ENCODE measurements around the gene MCF2.
"Not testable (repeated sequence)": the region's sequence is repeated elsewhere in the genome, so short reads cannot be mapped to it uniquely, and the experiment has no call there.

Gene MCF2, protein sequence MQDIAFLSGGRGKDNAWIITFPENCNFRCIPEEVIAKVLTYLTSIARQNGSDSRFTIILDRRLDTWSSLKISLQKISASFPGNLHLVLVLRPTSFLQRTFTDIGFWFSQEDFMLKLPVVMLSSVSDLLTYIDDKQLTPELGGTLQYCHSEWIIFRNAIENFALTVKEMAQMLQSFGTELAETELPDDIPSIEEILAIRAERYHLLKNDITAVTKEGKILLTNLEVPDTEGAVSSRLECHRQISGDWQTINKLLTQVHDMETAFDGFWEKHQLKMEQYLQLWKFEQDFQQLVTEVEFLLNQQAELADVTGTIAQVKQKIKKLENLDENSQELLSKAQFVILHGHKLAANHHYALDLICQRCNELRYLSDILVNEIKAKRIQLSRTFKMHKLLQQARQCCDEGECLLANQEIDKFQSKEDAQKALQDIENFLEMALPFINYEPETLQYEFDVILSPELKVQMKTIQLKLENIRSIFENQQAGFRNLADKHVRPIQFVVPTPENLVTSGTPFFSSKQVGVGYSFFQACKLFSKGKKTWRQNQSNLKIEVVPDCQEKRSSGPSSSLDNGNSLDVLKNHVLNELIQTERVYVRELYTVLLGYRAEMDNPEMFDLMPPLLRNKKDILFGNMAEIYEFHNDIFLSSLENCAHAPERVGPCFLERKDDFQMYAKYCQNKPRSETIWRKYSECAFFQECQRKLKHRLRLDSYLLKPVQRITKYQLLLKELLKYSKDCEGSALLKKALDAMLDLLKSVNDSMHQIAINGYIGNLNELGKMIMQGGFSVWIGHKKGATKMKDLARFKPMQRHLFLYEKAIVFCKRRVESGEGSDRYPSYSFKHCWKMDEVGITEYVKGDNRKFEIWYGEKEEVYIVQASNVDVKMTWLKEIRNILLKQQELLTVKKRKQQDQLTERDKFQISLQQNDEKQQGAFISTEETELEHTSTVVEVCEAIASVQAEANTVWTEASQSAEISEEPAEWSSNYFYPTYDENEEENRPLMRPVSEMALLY

GRCh38 chrX:139708067-139708466 is at the start of gene MCF2:
TSS of gene MCF2 (minus strand) at chrX:139708167. CDS start at chrX:139651744, 56,423 bp downstream.
- DNase-seq, result no peak

- DNase-seq, result no peak
Measured at GRCh38 chrX:139751053-139751452, 43.1 kb upstream of the MCF2 start.

GRCh38 chrX:139750390-139750789 is 42.4 kb upstream of the MCF2 start:
- DNase-seq, result no peak

GRCh38 chrX:139739138-139739537 is 31.2 kb upstream of the MCF2 start:
- peak; percentile 6 for DNase-seq

DNA sequence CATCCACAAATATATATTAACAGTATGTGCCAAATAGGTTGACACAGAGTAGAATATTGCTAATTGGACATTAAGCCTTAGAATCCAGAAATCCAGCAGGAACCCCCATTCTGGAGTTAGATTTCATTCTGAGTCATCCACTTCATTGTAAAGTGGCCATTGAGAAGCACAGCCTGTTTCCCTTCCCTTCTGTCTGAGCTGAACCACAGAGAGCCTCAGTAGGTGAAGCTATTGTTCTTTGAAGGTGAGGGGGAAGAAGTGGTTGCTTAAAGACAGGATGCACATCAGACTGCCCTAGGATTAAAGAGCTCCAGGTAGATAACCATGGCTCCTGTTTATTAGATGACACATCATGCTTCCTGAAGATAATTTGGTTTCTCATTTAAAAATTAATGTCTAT is 30.6 kb upstream of the MCF2 start:
- no peak for DNase-seq

GRCh38 chrX:139736151-139736550 is 28.2 kb upstream of the MCF2 start:
- DNase-seq, result no peak

DNA sequence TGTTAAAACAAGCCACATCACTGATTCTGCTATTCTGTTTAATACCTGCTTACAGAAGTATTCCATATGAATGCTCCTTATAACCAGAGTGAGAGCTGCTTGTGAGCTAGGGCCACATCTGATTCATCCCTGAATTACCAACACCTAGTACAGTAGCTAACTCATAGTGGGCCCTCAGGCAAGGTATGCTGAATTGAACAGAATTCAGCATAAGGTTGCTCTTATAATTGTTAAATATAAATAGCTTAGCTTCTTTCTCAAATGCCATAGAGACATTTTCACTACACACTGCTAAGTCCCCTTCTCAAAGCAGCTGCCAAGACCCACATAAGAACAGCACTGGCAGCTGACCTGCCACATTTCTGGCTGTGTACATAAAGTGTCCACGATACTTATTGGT is 27.0 kb upstream of the MCF2 start:
- no peak for DNase-seq

GRCh38 chrX:139725720-139726119 is 17.8 kb upstream of the MCF2 start:
- no peak for DNase-seq

DNA sequence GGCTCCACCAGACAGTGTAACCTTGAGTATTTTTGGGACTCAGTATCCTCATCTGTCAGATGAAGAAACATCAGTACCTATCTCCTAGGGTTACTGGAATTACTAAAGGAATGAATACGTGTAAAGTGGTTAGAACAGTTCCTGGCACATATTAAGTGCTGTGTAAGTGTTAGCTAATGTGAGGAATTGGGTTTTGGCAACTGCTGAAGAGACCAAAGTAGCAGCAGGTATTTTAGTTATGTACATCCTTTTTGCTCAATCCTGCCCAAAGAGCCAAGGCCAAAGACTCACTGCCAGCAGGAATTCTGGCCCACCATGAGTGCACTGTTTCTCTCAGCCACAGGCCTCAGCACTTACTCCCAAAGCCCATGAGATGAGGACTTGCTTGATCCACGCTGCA is 16.7 kb upstream of the MCF2 start:
- DNase-seq, result no peak

DNA sequence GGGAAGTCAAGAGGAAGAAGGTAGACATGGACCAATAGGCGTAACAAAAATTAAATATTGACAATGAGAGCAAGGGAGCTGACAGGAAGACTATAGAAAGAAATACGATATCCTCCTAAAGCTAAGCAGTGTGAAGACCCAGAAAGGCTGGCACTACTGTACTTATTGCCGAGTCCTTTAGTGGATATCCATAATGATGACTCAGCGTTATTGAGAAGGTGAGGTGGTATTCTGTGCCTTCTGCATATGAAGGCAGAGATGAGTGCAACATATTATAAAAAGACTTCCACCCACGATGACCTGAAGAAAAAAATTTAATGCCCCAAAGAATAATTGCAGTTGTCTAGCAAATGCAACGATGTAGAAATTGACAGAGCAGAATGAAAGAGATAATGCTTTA is 13.0 kb upstream of the MCF2 start:
- DNase-seq, result no peak

DNA sequence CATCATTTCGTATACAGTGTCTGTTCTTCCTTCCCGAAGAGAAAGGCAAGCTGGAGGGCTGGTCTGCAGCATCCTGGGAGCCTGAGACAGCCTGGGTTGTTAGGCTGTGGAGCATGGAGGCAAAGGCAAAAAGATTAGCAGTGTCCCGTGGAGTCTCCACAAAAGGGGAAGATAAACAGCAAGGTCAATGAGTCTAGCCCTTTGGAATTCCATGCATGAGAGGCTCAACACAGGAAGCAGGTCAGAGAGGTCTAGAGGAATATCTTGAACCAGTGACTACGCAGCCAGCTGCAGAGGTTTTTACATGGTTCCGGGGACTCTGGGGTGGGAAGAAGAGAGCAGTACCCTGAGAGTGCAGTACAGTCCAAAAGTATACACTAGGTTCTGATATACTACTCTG is 12.2 kb upstream of the MCF2 start:
- DNase-seq, result no peak

DNA sequence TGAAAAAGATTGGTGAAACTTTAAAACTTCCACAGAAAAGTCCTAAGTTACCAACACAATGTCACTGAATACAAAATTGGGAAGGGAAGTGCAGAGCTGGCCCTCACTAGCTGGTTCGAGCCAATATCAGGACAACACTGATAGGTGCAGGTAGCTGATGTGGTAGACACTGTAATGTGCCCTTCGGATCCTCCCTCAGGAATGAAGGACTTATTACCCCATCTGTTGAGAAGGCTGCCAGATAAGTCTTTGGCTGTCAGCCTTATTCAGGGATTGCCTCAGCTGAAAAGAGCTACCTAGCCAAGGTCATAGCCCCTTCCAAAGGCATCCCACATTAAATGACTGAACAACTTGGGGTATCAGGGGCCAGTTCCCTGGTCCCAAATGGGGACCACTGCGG is 5.3 kb downstream of the MCF2 start:
- DNase-seq, result no peak

GRCh38 chrX:139692908-139693307 is 15.1 kb downstream of the MCF2 start:
- DNase-seq, result no peak

DNA sequence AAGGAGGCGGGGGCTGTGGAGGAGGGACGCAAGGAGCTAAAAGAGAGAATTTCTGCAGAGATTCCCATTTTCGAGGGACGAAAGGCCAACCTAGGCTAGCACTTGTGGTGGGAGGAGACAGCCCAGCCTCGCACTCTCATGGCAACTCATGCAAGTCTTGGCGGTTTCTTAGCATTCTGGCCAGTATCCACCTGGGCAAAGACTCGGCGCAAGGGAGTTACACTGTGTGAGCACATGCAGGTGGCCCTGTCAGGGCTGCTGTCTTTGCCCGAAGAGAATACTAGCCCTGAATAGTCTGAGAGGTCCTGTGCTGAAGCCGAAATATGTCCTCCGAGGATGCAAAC is 15.5 kb downstream of the MCF2 start:
- no peak for DNase-seq

- no peak for DNase-seq
Measured at GRCh38 chrX:139691843-139692505, 16.0 kb downstream of the MCF2 start.

GRCh38 chrX:139691493-139691842 is 16.5 kb downstream of the MCF2 start:
- no peak for DNase-seq

- not testable (repeated sequence) for DNase-seq
Measured at GRCh38 chrX:139685175-139685574, 22.8 kb downstream of the MCF2 start.

DNA sequence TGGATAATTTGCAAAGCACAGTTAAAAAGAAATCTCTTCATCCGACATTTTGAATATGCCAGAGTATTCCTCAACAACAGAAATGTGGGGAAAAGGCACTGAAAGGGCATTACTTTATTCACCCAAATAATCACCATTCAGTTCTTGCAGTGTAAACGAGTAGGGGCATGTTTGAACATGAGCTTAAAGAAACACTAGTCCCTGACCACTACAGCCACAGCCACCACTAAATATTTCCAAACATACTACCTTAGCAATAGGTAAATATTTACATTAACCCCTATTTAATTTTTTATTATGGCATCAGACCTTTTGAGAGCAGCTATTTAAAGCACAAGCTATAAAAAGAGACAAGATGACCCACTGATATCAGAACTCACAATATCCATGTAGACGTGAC is 27.6 kb downstream of the MCF2 start:
- no peak for DNase-seq

DNA sequence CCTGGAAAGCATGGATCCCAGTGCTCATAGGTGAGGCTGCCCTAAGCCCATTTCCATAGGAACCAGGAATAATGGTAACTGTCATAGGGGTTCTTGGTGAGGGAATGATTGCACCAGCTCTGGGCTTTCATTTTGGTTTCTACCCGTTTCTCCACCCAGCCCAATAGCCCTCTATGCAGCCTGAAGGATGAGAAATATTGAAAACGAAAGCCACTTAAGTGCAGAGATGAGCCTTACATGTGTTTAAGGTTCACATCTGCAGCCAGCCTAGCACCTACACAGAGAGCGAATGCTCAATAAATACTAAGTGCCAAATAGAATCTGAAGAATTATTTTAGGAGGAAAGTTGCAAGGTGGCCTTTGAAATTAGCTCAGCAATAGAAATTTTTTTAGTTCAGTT is 60.4 kb downstream of the MCF2 start:
- no peak for DNase-seq

DNA sequence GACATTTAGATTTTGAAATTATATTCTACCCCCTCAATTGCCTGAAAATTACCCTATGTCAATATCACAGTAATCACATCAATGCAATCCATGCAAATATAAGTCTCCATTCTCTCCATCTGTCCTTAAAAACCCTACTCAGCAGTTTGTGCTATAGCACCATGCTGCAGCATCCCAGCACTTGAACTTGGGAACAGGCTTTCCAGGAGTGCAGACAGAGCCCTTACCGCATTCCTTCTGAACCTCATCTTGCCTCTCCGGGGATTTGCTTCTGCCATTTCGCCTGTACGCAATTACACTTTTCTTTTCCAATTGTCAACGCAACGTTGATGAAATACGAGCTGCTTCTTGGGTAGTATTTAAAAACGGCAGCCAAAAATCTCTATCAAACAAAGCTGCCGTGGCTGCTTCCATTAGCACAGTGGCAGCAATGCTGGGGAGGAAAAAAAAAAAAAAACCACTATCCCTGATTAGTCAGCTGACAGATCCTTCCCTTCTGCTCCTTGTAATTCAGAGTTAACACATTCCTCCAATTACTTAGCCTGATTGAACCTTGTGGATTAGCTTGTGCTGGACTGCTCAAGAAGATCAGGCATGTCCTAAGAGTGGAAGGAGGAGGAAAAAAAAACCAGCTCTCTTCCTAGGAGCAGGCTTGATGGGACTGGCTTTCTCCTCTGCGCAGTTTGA is 65.6 kb downstream of the MCF2 start:
- no peak for DNase-seq

DNA sequence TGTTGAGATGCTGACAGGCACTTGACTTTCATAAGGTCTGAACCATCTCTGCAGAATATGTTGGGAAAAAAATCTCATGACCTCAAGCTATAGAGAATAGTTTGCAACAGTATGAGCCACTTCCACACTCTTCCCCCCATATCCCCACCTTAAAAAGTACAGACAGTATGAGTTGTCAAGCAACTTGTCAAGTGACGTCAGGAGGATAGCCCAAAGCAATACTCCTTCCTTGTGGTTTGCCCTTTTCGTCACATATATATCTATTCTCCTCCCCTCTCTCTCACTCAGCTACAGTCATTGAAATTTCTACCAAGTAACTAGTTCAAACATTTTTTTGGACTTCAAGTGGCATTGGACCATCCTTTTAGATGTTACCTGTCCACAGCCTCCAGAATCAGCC is 67.7 kb downstream of the MCF2 start:
- DNase-seq, result no peak

DNA sequence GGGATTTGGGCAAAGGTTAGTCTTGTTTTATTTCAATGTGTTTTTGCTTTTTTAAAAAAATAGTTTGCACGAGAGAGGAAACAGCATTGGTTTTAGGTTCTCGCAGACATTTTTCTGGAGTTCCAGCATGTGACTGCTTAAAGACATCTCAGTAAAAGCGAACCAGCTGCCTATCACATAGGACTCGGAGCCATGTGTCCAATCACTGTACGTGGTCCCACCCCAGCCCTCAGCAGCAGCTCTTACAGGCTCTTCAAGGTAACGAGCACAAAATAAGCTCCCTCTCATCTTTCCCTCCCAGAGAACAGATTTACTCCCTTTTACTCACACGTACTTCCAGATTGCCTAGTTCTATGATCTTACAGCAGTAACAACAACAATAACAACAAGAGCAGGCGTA is 68.7 kb downstream of the MCF2 start:
- DNase-seq, result no peak

GRCh38 chrX:139600105-139600504 is 107.9 kb downstream of the MCF2 start:
- no peak for DNase-seq

Measured in CD4-positive, alpha-beta T cell treated with Interleukin-6 for 4 hours (primary cell).